Measurements from ENCODE around the gene FTH1. TPM values are rescaled to one million over a fixed set of nuclear protein-coding genes. Genes with fewer than 3 reads are reported as not detected.

The FTH1 gene
- total RNA-seq, 6 donors from 2014 or later = 2,996 to 4,693 (median 4,496) TPM

DNA sequence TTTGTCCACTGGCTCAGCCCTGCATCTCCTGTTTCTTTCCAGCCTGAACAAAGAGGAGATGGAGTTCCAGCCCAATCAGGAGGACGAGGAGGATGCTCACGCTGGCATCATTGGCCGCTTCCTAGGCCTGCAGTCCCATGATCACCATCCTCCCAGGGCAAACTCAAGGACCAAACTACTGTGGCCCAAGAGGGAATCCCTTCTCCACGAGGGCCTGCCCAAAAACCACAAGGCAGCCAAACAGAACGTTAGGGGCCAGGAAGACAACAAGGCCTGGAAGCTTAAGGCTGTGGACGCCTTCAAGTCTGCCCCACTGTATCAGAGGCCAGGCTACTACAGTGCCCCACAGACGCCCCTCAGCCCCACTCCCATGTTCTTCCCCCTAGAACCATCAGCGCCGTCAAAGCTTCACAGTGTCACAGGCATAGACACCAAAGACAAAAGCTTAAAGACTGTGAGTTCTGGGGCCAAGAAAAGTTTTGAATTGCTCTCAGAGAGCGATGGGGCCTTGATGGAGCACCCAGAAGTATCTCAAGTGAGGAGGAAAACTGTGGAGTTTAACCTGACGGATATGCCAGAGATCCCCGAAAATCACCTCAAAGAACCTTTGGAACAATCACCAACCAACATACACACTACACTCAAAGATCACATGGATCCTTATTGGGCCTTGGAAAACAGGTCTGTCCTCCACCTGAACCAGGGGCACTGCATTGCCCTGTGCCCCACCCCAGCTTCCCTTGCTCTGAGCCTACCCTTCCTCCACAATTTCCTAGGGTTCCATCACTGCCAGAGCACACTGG is 5.0 kb downstream of the FTH1 start:
- DNase-seq = no peak
- H3K4me3 ChIP-seq = no peak overlapping the region
- H3K27me3 ChIP-seq = no peaks in the 10 kb centered on the region
- TF ChIP-seq EP300 (IDR thresholded peaks at IDR 0.05) = no peak
- peak in 1 of 2 donors; percentile 23 for TF ChIP-seq POLR2AphosphoS5 (IDR thresholded peaks at IDR 0.05)
- TF ChIP-seq POLR2A (IDR thresholded peaks at IDR 0.05) = no peak
- 87 to 88% methylated on average over 11 to 12 of the region's 12 CpGs for WGBS, 2 donors
- peak overlapping the region; percentile 98 to 99 (median 99) for H3K27ac ChIP-seq
- H3K4me1 ChIP-seq = peaks cover 30 to 37% (median 32%) of the 10 kb centered on the region in 4 donors
- H3K9me3 ChIP-seq = no peaks in the 10 kb centered on the region
- peak; percentile 0 to 4 for ATAC-seq (ENCODE audit: low FRiP score in 2 of 2)
- H3K36me3 ChIP-seq = peaks cover 6 to 53% (median 25%) of the 10 kb centered on the region in 4 donors

GRCh38 chr11:61961570-61962212 is 5.7 kb downstream of the FTH1 start:
- Histone ChIP-seq H3K27me3 (no peaks in the 10 kb centered on the region), H3K4me1 (peaks cover 30 to 37% (median 32%) of the 10 kb centered on the region in 4 donors), H3K36me3 (peaks cover 6 to 53% (median 25%) of the 10 kb centered on the region in 4 donors), H3K9me3 (no peaks in the 10 kb centered on the region), H3K4me3 (no peak overlapping the region), H3K27ac (peak overlapping the region; percentile 98 to 99 (median 99))
- no peak for DNase-seq
- 91% methylated on average over 7 to 8 of the region's 8 CpGs for WGBS, 2 donors
- ATAC-seq (ENCODE audit: low FRiP score in 2 of 2) = no peak
- no peak for TF ChIP-seq EP300 (IDR thresholded peaks at IDR 0.05)
- no peak for TF ChIP-seq POLR2AphosphoS5 (IDR thresholded peaks at IDR 0.05)
- no peak for TF ChIP-seq POLR2A (IDR thresholded peaks at IDR 0.05)
- TF ChIP-seq, protein P1, sequence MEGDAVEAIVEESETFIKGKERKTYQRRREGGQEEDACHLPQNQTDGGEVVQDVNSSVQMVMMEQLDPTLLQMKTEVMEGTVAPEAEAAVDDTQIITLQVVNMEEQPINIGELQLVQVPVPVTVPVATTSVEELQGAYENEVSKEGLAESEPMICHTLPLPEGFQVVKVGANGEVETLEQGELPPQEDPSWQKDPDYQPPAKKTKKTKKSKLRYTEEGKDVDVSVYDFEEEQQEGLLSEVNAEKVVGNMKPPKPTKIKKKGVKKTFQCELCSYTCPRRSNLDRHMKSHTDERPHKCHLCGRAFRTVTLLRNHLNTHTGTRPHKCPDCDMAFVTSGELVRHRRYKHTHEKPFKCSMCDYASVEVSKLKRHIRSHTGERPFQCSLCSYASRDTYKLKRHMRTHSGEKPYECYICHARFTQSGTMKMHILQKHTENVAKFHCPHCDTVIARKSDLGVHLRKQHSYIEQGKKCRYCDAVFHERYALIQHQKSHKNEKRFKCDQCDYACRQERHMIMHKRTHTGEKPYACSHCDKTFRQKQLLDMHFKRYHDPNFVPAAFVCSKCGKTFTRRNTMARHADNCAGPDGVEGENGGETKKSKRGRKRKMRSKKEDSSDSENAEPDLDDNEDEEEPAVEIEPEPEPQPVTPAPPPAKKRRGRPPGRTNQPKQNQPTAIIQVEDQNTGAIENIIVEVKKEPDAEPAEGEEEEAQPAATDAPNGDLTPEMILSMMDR (IDR thresholded peaks at IDR 0.05) = no peak

GRCh38 chr11:61960532-61960931 is 6.9 kb downstream of the FTH1 start:
- Histone ChIP-seq H3K27ac (peak overlapping the region in 2 of 4 donors; percentile 56 to 57), H3K27me3 (peaks cover 0 to 2% (median 0%) of the 10 kb centered on the region in 4 donors), H3K4me3 (no peak overlapping the region), H3K36me3 (peaks cover 6 to 44% (median 21%) of the 10 kb centered on the region in 4 donors), H3K9me3 (no peaks in the 10 kb centered on the region), H3K4me1 (peaks cover 30 to 45% (median 39%) of the 10 kb centered on the region in 4 donors)
- TF ChIP-seq POLR2AphosphoS5 (IDR thresholded peaks at IDR 0.05) = no peak
- TF ChIP-seq, protein P1 (IDR thresholded peaks at IDR 0.05) = no peak
- TF ChIP-seq POLR2A (IDR thresholded peaks at IDR 0.05) = no peak
- no peak for TF ChIP-seq EP300 (IDR thresholded peaks at IDR 0.05)
- WGBS, 2 donors = 63 to 90% methylated on average over 2 to 3 of the region's 3 CpGs
- no peak for DNase-seq
- no peak for ATAC-seq (ENCODE audit: low FRiP score in 2 of 2)

- Histone ChIP-seq H3K4me3 (no peak overlapping the region), H3K9me3 (no peaks in the 10 kb centered on the region), H3K27ac (no peak overlapping the region), H3K36me3 (peaks cover under 1 to 35% (median 13%) of the 10 kb centered on the region in 4 donors), H3K27me3 (peaks cover 0 to 8% (median 2%) of the 10 kb centered on the region in 4 donors), H3K4me1 (peaks cover 29 to 45% (median 39%) of the 10 kb centered on the region in 4 donors)
- no peak for TF ChIP-seq POLR2AphosphoS5 (IDR thresholded peaks at IDR 0.05)
- TF ChIP-seq, protein P1 (IDR thresholded peaks at IDR 0.05) = no peak
- no peak for TF ChIP-seq EP300 (IDR thresholded peaks at IDR 0.05)
- TF ChIP-seq POLR2A (IDR thresholded peaks at IDR 0.05) = no peak
- DNase-seq (no peak), ATAC-seq (ENCODE audit: low FRiP score in 2 of 2) (no peak)
- WGBS, 2 donors = 80 to 96% methylated on average over 3 to 6 of the region's 6 CpGs
Measured at GRCh38 chr11:61959678-61960077, 7.8 kb downstream of the FTH1 start.

DNA sequence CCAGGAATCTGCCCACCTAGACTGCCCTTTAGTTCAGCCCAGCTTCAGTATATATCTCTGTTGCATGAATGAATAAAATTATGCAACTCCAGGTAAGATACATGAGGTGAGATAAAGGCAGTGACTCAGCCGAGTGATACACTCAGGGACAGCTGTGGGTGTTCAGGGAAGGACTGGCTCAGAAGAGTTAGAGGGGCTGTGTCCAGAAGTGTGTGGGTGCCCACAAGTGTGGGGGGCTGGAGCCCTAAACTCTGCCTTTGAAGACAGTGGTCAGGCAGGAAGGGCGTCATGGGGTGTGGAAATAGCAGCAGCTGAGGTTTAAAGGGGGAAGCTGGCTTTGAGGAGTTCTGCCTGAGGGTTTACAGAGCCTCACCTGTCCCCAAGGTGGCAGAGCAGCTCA is 8.3 kb downstream of the FTH1 start:
- Histone ChIP-seq H3K27me3 (peaks cover 0 to 8% (median 2%) of the 10 kb centered on the region in 4 donors), H3K4me1 (peaks cover 29 to 44% (median 39%) of the 10 kb centered on the region in 4 donors), H3K36me3 (peaks cover 0 to 30% (median 8%) of the 10 kb centered on the region in 4 donors), H3K27ac (peak overlapping the region in 1 of 4 donors; percentile 6), H3K9me3 (no peaks in the 10 kb centered on the region), H3K4me3 (no peak overlapping the region)
- TF ChIP-seq POLR2AphosphoS5 (IDR thresholded peaks at IDR 0.05) (no peak), POLR2A (IDR thresholded peaks at IDR 0.05) (no peak), EP300 (IDR thresholded peaks at IDR 0.05) (no peak)
- TF ChIP-seq, protein P1 (IDR thresholded peaks at IDR 0.05) = no peak
- WGBS, 2 donors = 28 to 38% methylated on average over 2 of the region's 2 CpGs
- ATAC-seq (ENCODE audit: low FRiP score in 2 of 2) (no peak), DNase-seq (no peak)

Data from upper lobe of left lung (tissue), 6 donors.